HG03025 (cell line): ENCODE results near the gene ARAP1.

ENCODE experiments used
- ATAC-seq: cut with Tn5 transposase; IDR thresholded peaks from one replicate; pipeline ENCODE4 v1.9.1; 2021; ENCODE audit warnings: mild to moderate bottlenecking, moderate library complexity; ENCODE audit not compliant: unreplicated experiment, low FRiP score

ARAP1 gene

GRCh38 chr11:72688929-72689328 lies 63.3 kb downstream of the ARAP1 start:
- no peak for ATAC-seq

- no peak for ATAC-seq
Measured at GRCh38 chr11:72688486-72688885, 63.7 kb downstream of the ARAP1 start.

GRCh38 chr11:72687326-72687725 lies 64.9 kb downstream of the ARAP1 start:
- ATAC-seq: no peak

GRCh38 chr11:72686639-72687220 lies 65.5 kb downstream of the ARAP1 start:
- no peak for ATAC-seq

- ATAC-seq: no peak
Measured at GRCh38 chr11:72685560-72686480, 66.4 kb downstream of the ARAP1 start.

- ATAC-seq: no peak
Measured at GRCh38 chr11:72684236-72684912, 67.8 kb downstream of the ARAP1 start.

DNA sequence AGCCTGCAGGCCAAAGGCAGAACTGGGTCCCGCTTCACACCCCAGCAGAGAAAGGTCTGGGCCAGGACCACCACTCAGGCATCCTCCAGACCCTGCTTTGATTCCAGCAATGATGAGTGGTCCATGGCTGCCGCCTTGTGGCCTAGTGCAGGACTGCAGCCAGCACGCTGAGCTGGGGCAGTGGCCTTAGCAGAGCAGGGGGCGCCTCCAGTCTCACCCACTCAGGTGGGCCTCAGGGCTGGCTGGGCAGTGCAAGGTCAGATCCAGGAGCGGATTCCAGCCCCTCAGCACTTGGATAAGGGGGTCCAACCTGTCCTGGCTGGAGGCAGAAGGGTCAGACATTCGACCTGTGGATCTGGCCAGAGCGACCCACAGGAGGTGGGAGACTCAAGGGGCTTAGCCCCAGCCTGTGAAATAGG lies 68.4 kb downstream of the ARAP1 start:
- no peak for ATAC-seq

DNA sequence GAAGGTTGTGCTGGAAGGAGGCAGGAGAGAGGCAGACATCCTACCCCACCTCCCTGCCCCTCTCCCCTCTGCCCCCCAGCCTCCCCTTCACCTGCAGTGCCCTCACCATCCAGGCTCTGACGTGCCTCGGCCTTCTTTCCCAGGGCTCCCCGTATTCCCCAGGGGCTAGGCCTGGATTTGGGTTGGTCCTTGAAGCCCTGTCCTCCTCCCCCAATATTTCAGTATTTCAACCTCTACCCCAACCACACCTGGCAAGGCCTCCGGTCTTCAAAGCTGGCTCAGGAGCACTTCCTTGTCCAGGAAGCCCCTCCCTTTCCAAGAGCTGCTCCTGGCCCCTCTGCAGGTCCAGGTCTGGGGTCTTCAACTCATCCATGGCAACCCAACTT lies 69.4 kb downstream of the ARAP1 start:
- no peak for ATAC-seq

DNA sequence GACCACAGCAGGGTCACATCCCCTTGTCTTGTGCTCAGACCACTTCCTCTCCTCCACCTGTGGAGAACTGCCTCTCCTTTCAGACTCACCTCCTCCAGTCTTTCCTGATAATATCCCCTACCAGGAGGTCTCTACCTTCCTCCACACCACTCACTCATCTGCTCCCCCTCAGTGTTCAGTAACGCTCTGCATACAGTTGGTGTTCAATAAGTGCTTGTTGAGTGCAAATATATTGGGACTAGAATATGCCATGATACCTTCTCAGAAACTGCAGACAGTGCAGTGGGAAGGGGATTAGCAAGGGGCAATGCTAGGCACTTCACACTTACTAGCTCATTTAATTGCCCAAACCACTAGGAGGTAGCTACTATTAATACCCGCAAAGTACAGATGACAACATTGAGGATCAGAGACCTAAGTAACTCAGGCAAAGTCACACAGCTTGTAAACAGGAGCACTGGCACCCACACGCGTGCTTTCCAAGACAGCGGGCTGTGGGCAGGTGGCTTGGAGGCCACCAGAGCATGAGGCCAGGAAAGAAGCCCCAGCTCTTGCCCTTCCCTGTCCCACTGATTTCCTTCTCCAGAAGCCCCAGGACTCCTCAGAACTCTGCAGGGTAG lies 69.9 kb downstream of the ARAP1 start:
- no peak for ATAC-seq

GRCh38 chr11:72681226-72682153 lies 70.7 kb downstream of the ARAP1 start:
- ATAC-seq: no peak

GRCh38 chr11:72680624-72681158 lies 71.5 kb downstream of the ARAP1 start:
- no peak for ATAC-seq

- no peak for ATAC-seq
Measured at GRCh38 chr11:72679869-72680268, 72.3 kb downstream of the ARAP1 start.

- ATAC-seq: no peak
Measured at GRCh38 chr11:72678524-72678923, 73.7 kb downstream of the ARAP1 start.

DNA sequence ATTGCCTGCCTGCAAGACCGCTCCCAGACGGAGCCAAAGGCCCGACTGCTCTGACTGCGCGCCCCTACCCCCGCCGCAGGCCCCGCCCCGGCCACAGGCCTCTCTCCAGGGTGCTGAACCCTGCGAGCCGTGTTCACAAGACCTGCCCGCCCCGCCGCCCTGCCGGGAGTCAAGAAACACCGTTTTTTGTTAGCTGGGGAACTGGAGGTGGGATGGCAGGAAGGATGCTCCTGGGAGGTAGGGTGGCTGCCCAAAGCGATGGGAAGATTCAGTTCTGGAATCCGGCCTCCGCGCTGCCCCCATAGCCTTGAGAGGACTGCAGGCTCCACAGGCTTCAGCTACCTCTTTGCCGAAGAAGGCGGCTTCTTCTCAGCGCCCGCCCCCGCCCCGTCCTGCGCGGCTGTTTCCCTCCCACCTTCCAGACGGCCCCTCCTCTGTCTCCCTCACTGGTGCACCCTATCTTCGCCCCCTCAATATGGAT lies 75.3 kb downstream of the ARAP1 start:
- ATAC-seq: no peak

GRCh38 chr11:72675221-72675620 lies 77.0 kb downstream of the ARAP1 start:
- ATAC-seq: no peak

DNA sequence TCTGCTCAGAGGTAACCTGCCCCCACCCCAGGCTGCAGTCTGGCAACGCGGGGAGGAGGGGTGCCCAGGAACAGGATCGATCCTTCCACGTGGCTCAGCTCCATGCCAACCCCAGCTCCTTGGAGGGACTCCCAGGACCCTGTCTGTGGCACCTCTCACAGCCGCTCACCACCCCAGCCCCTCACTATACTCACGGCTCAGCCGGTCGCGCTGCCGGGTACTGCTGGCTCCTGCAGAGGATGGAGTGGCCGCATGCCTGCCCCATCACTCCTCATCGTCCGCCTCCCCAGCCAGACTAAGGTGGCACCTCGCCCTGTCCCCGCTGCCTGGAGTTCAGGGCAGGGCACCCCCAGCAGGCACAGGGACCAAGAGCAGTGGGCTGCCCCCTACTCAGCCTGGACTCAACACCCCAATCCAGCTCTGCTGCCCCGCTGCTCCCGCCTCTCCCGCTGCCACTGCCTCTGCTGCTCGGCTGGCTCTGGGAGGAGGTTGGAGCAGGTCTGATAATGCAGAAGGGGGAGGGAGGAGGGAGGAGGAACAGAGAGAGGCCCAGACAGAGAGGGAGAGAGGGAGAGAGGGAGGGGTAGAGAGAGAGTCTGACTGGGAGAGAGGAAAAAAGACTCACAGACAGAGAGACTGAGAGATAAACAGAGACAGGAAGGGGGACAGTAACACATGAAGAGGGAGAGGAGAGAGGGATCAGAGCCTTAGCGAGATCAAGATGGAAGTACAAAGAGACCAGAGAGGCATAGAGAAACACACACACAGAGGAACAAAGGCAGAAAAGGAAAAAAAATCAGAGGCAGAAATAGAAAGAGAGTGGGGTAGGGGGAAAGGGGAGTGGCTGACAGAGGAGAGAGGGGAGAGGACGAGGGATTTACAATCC lies 78.0 kb downstream of the ARAP1 start, which contains the start of gene PDE2A:
TSS of gene PDE2A (minus strand) at position 480 of the 886 bp plus-strand sequence. CDS start at position 265, 215 bp downstream.
- no peak for ATAC-seq

GRCh38 chr11:72673284-72673942 lies 78.8 kb downstream of the ARAP1 start:
- no peak for ATAC-seq
